HEK293 (cell line): ENCODE measurements around the gene WDR70.
A peak's percentile ranks its signal among the peaks of the same experiment; 100 is the strongest.

Experiments used
- CTCF ChIA-PET: fragments of 350-600 bp; formaldehyde crosslinking; extraction: SDS; loops from one replicate; lab custom pipeline; 2021; ENCODE audit warnings: antibody characterized with exemption; lab: Yijun Ruan, JAX
- POLR2A ChIA-PET: fragments of 300-600 bp; formaldehyde crosslinking; extraction: SDS; loops from one replicate; lab custom pipeline; 2020; ENCODE audit warnings: antibody characterized with exemption, inconsistent platforms; lab: Yijun Ruan, JAX
- H3K27ac ChIP-seq: fragments of 200-500 bp; sonication (Bioruptor generic); 2 replicates; pipeline ENCODE4 v1.5.1; 2014; ENCODE audit warnings: low read depth, low read length, control low read depth, inconsistent platforms; ENCODE audit errors: extremely low read depth
- H3K36me3 ChIP-seq, 2 experiments: fragments of 200-500 bp in 1 of 2; sonication (Bioruptor generic) in 1 of 2; 1 replicate in 1 of 2; 2 replicates in 1 of 2; pipeline ENCODE4 v1.5.1; 2014 to 2017; ENCODE audit warnings: inconsistent platforms in 2 of 2, low read length in 2 of 2; ENCODE audit not compliant: control insufficient read depth in 2 of 2, insufficient read depth in 1 of 2
- H3K4me1 ChIP-seq: fragments of 200-500 bp; sonication (Bioruptor generic); 2 replicates; pipeline ENCODE4 v1.5.1; 2014; ENCODE audit warnings: mild to moderate bottlenecking, low read length, inconsistent platforms; ENCODE audit not compliant: control insufficient read depth, insufficient read depth
- H3K4me3 ChIP-seq: 2 replicates; pipeline ENCODE4 v1.5.1; 2011; ENCODE audit warnings: low read depth, mild to moderate bottlenecking, control low read depth, low read length, moderate library complexity
- H3K9me3 ChIP-seq: fragments of 200-500 bp; sonication (Bioruptor generic); 2 replicates; pipeline ENCODE4 v1.5.1; 2014; ENCODE audit warnings: low read depth, low read length, inconsistent platforms; ENCODE audit not compliant: control insufficient read depth, insufficient read depth
- BCL6B ChIP-seq: fragments of 450-650 bp; formaldehyde crosslinking; IDR thresholded peaks from 2 replicates; pipeline ENCODE4 v1.5.1; 2017; ENCODE audit warnings: missing biosample characterization, missing genetic modification characterization
- GLI4 ChIP-seq: fragments of 450-650 bp; formaldehyde crosslinking; IDR thresholded peaks from 2 replicates; pipeline ENCODE4 v1.5.1; 2016; ENCODE audit warnings: missing biosample characterization, missing genetic modification characterization
- KLF10 ChIP-seq: fragments of 450-650 bp; IDR thresholded peaks from 2 replicates; pipeline ENCODE4 v1.5.1; 2018; ENCODE audit warnings: missing biosample characterization, mild to moderate bottlenecking, missing genetic modification characterization
- OSR2 ChIP-seq: fragments of 450-650 bp; formaldehyde crosslinking; IDR thresholded peaks from 2 replicates; pipeline ENCODE4 v1.5.1; 2016; ENCODE audit warnings: missing biosample characterization, missing genetic modification characterization
- PRDM1 ChIP-seq: fragments of 450-650 bp; formaldehyde crosslinking; IDR thresholded peaks from 2 replicates; pipeline ENCODE4; 2016; ENCODE audit warnings: missing biosample characterization, missing genetic modification characterization
- WT1 ChIP-seq: fragments of 450-650 bp; formaldehyde crosslinking; IDR thresholded peaks from 2 replicates; pipeline ENCODE4 v1.5.1; 2016; ENCODE audit warnings: missing biosample characterization, missing genetic modification characterization
- ZBTB48 ChIP-seq: fragments of 450-650 bp; formaldehyde crosslinking; IDR thresholded peaks from 2 replicates; pipeline ENCODE4 v1.5.1; 2016; ENCODE audit warnings: missing biosample characterization, missing genetic modification characterization
- ZFP69B ChIP-seq: fragments of 450-650 bp; formaldehyde crosslinking; IDR thresholded peaks from 2 replicates; pipeline ENCODE4 v1.5.1; 2016; ENCODE audit warnings: missing biosample characterization, missing genetic modification characterization
- ZNF132 ChIP-seq: fragments of 450-650 bp; formaldehyde crosslinking; IDR thresholded peaks from 2 replicates; pipeline ENCODE4 v1.5.1; 2017; ENCODE audit warnings: missing biosample characterization, missing genetic modification characterization, borderline replicate concordance
- ZNF19 ChIP-seq: fragments of 450-650 bp; formaldehyde crosslinking; IDR thresholded peaks from 2 replicates; pipeline ENCODE4; 2016; ENCODE audit warnings: missing biosample characterization, missing genetic modification characterization, low read depth
- ZNF202 ChIP-seq: fragments of 450-650 bp; formaldehyde crosslinking; IDR thresholded peaks from 2 replicates; pipeline ENCODE4 v1.5.1; 2016; ENCODE audit warnings: missing biosample characterization, missing genetic modification characterization, borderline replicate concordance
- ZNF214 ChIP-seq: fragments of 450-650 bp; formaldehyde crosslinking; IDR thresholded peaks from 2 replicates; pipeline ENCODE4 v1.5.1; 2017; ENCODE audit warnings: missing biosample characterization, mild to moderate bottlenecking, missing genetic modification characterization, borderline replicate concordance
- ZNF274 ChIP-seq, 2 experiments: fragments of 200-500 bp in 1 of 2; fragments of 450-650 bp in 1 of 2; sonication (Bioruptor generic) in 1 of 2; formaldehyde crosslinking in 1 of 2; IDR thresholded peaks; 2 replicates each; pipeline versions ENCODE4 v1.5.1 to v1.6.1; 2014 to 2016; ENCODE audit warnings: borderline replicate concordance in 1 of 2, inconsistent platforms in 1 of 2, low read length in 1 of 2, missing biosample characterization in 1 of 2, missing genetic modification characterization in 1 of 2
- ZNF366 ChIP-seq: fragments of 450-650 bp; formaldehyde crosslinking; conservative IDR thresholded peaks from 2 replicates; pipeline ENCODE4 v1.5.1; 2016; ENCODE audit warnings: missing biosample characterization, missing genetic modification characterization
- ZNF488 ChIP-seq: fragments of 450-650 bp; formaldehyde crosslinking; IDR thresholded peaks from 2 replicates; pipeline ENCODE4 v1.5.1; 2016; ENCODE audit warnings: missing biosample characterization, missing genetic modification characterization
- ZNF530 ChIP-seq: fragments of 450-650 bp; formaldehyde crosslinking; IDR thresholded peaks from 2 replicates; pipeline ENCODE4 v1.5.1; 2016; ENCODE audit warnings: low read depth, missing biosample characterization, missing genetic modification characterization
- ZNF624 ChIP-seq: fragments of 450-650 bp; formaldehyde crosslinking; IDR thresholded peaks from 2 replicates; pipeline ENCODE4 v1.5.1; 2017; ENCODE audit warnings: missing biosample characterization, missing genetic modification characterization
- ZNF791 ChIP-seq: fragments of 450-650 bp; formaldehyde crosslinking; IDR thresholded peaks from 2 replicates; pipeline ENCODE4 v1.5.1; 2016; ENCODE audit warnings: missing biosample characterization, missing genetic modification characterization
- TF ChIP-seq, protein P1 (sequence below): fragments of 450-650 bp; formaldehyde crosslinking; IDR thresholded peaks from 2 replicates; pipeline ENCODE4 v1.5.1; 2016; ENCODE audit warnings: missing biosample characterization, missing genetic modification characterization
- TF ChIP-seq, protein P2 (sequence below): fragments of 450-650 bp; formaldehyde crosslinking; IDR thresholded peaks from 2 replicates; pipeline ENCODE4 v1.5.1; 2016; ENCODE audit warnings: missing biosample characterization, missing genetic modification characterization, borderline replicate concordance
- TF ChIP-seq, protein P3 (sequence below): fragments of 450-650 bp; formaldehyde crosslinking; IDR thresholded peaks from 2 replicates; pipeline ENCODE4 v1.5.1; 2017; ENCODE audit warnings: missing biosample characterization, missing genetic modification characterization

WDR70 gene

GRCh38 chr5:37495668-37496347, 116.7 kb downstream of the WDR70 start:
- Histone ChIP-seq H3K27ac (no peak overlapping the region), H3K9me3 (no peaks in the 10 kb centered on the region)
- CTCF ChIA-PET: interaction anchor here (0.6 to 1.5 kb wide), 5 partner anchors 14 to 395 kb away, joined by 3 to 6 read pairs (median 5); no protein-coding TSS in a partner anchor

DNA sequence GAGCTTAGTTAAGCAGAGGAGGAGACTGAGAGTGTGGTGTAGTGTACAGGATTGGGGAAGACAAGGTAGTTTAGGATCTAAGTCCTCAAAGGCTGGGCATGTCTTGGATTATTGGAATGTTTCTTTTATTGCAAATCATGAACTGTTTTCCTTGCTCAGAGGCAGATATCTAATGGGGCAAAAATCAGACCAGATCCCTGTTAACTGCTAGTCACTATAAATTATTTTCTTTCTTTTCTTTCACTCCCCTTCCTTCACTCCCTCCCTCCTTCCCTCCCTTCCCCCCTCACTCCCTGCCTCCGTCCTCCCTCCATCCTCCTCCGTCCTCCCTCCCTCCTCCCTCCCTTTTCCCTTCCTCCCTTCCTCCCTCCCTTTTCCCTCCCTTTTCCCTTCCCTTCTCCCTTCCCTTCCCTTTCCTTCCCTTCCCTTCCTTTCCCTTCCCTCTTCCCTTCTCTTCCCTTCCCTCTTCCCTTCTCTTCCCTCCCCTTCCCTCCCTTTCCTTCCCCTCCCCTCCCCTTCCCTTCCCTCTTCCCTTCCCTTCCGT, 117.9 kb downstream of the WDR70 start:
- Histone ChIP-seq H3K36me3 (peaks cover 3 to 9% of the 10 kb centered on the region in 2 experiments; a peak in 2 of 3 replicates), H3K4me1 (peaks cover 12% of the 10 kb centered on the region; the same call in 1 of the 2 replicates), H3K27ac (no peak overlapping the region), H3K4me3 (no peak overlapping the region), H3K9me3 (no peaks in the 10 kb centered on the region)
- ChIA-PET POLR2A (interaction anchor here (0.6 kb wide), 1 partner anchor 837 kb away, joined by 4 read pairs; no protein-coding TSS in a partner anchor), CTCF (no interaction called here)
- TF ChIP-seq, protein P1, sequence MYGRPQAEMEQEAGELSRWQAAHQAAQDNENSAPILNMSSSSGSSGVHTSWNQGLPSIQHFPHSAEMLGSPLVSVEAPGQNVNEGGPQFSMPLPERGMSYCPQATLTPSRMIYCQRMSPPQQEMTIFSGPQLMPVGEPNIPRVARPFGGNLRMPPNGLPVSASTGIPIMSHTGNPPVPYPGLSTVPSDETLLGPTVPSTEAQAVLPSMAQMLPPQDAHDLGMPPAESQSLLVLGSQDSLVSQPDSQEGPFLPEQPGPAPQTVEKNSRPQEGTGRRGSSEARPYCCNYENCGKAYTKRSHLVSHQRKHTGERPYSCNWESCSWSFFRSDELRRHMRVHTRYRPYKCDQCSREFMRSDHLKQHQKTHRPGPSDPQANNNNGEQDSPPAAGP: peak; percentile 84
- peak; percentile 91 for TF ChIP-seq PRDM1 (tag by site-specific recombination)
- TF ChIP-seq ZNF488 (tag by site-specific recombination): peak; percentile 14; the same call in 1 of the 2 replicates
- TF ChIP-seq GLI4: no peak
- TF ChIP-seq ZNF366 (tag by site-specific recombination): peak; percentile 89
- TF ChIP-seq ZNF132 (tag by site-specific recombination): no peak
- TF ChIP-seq ZNF624 (tag by site-specific recombination): no peak
- no peak for TF ChIP-seq ZNF19 (tag by site-specific recombination)
- TF ChIP-seq, protein P2, sequence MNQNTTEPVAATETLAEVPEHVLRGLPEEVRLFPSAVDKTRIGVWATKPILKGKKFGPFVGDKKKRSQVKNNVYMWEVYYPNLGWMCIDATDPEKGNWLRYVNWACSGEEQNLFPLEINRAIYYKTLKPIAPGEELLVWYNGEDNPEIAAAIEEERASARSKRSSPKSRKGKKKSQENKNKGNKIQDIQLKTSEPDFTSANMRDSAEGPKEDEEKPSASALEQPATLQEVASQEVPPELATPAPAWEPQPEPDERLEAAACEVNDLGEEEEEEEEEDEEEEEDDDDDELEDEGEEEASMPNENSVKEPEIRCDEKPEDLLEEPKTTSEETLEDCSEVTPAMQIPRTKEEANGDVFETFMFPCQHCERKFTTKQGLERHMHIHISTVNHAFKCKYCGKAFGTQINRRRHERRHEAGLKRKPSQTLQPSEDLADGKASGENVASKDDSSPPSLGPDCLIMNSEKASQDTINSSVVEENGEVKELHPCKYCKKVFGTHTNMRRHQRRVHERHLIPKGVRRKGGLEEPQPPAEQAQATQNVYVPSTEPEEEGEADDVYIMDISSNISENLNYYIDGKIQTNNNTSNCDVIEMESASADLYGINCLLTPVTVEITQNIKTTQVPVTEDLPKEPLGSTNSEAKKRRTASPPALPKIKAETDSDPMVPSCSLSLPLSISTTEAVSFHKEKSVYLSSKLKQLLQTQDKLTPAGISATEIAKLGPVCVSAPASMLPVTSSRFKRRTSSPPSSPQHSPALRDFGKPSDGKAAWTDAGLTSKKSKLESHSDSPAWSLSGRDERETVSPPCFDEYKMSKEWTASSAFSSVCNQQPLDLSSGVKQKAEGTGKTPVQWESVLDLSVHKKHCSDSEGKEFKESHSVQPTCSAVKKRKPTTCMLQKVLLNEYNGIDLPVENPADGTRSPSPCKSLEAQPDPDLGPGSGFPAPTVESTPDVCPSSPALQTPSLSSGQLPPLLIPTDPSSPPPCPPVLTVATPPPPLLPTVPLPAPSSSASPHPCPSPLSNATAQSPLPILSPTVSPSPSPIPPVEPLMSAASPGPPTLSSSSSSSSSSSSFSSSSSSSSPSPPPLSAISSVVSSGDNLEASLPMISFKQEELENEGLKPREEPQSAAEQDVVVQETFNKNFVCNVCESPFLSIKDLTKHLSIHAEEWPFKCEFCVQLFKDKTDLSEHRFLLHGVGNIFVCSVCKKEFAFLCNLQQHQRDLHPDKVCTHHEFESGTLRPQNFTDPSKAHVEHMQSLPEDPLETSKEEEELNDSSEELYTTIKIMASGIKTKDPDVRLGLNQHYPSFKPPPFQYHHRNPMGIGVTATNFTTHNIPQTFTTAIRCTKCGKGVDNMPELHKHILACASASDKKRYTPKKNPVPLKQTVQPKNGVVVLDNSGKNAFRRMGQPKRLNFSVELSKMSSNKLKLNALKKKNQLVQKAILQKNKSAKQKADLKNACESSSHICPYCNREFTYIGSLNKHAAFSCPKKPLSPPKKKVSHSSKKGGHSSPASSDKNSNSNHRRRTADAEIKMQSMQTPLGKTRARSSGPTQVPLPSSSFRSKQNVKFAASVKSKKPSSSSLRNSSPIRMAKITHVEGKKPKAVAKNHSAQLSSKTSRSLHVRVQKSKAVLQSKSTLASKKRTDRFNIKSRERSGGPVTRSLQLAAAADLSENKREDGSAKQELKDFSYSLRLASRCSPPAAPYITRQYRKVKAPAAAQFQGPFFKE (tag by site-specific recombination): no peak
- TF ChIP-seq, protein P3, sequence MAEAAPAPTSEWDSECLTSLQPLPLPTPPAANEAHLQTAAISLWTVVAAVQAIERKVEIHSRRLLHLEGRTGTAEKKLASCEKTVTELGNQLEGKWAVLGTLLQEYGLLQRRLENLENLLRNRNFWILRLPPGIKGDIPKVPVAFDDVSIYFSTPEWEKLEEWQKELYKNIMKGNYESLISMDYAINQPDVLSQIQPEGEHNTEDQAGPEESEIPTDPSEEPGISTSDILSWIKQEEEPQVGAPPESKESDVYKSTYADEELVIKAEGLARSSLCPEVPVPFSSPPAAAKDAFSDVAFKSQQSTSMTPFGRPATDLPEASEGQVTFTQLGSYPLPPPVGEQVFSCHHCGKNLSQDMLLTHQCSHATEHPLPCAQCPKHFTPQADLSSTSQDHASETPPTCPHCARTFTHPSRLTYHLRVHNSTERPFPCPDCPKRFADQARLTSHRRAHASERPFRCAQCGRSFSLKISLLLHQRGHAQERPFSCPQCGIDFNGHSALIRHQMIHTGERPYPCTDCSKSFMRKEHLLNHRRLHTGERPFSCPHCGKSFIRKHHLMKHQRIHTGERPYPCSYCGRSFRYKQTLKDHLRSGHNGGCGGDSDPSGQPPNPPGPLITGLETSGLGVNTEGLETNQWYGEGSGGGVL (tag by site-specific recombination): peak; percentile 34; the same call in 1 of the 2 replicates
- TF ChIP-seq ZNF214: no peak
- TF ChIP-seq ZNF530 (tag by site-specific recombination): 0 out of 2 replicates have a peak, but pooled peaks have one; percentile 34
- TF ChIP-seq KLF10 (tag by site-specific recombination): no peak
- no peak for TF ChIP-seq ZFP69B (tag by site-specific recombination)
- peak; percentile 86 for TF ChIP-seq WT1 (tag by site-specific recombination)

More at GRCh38 chr5:37495668-37496347, 116.7 kb downstream of the WDR70 start:
- TF ChIP-seq BCL6B (tag by site-specific recombination) (no peak), ZBTB48 (tag by site-specific recombination) (no peak), OSR2 (tag by site-specific recombination) (no peak), ZNF274 (IDR thresholded peaks at IDR 0.05; ENCODE audit: low read length) (no peak), ZNF274 (tag by site-specific recombination; IDR thresholded peaks at IDR 0.05; ENCODE audit: borderline replicate concordance) (no peak), ZNF202 (no peak), ZNF791 (tag by site-specific recombination) (no peak)
- Histone ChIP-seq H3K4me1 (peaks cover 9% of the 10 kb centered on the region; the same call in 1 of the 2 replicates), H3K4me3 (no peak overlapping the region), H3K36me3 (peaks cover 3 to 9% of the 10 kb centered on the region in 2 experiments; a peak in 2 of 3 replicates)
- POLR2A ChIA-PET: no interaction called here
